GM19043 (cell line): ENCODE measurements around the gene HOXA7.

ENCODE experiments used
- ATAC-seq: cut with Tn5 transposase; IDR thresholded peaks from one replicate; pipeline ENCODE4 v1.9.1; 2021; ENCODE audit warnings: low read depth; ENCODE audit not compliant: unreplicated experiment

The HOXA7 gene

GRCh38 chr7:27182861-27183681 lies 26.6 kb upstream of the HOXA7 start:
- no peak for ATAC-seq

GRCh38 chr7:27182285-27182841 lies 25.9 kb upstream of the HOXA7 start:
- no peak for ATAC-seq

GRCh38 chr7:27181795-27182275 lies 25.4 kb upstream of the HOXA7 start:
- ATAC-seq, result no peak

- no peak for ATAC-seq
These were observed 24.3 kb upstream of the HOXA7 start for GRCh38 chr7:27180431-27181420.

- ATAC-seq, result no peak
These were observed 23.3 kb upstream of the HOXA7 start for GRCh38 chr7:27179503-27180430.

- no peak for ATAC-seq
These were observed 22.6 kb upstream of the HOXA7 start for GRCh38 chr7:27179030-27179429.

- ATAC-seq, result no peak
These were observed 21.9 kb upstream of the HOXA7 start for GRCh38 chr7:27178366-27178765.

GRCh38 chr7:27177795-27178320 lies 21.4 kb upstream of the HOXA7 start:
- no peak for ATAC-seq

- no peak for ATAC-seq
These were observed 20.7 kb upstream of the HOXA7 start for GRCh38 chr7:27176962-27177794.

- no peak for ATAC-seq
These were observed 20.0 kb upstream of the HOXA7 start for GRCh38 chr7:27176524-27176845.

GRCh38 chr7:27175626-27176523 lies 19.4 kb upstream of the HOXA7 start:
- no peak for ATAC-seq

GRCh38 chr7:27174874-27175625 lies 18.6 kb upstream of the HOXA7 start:
- no peak for ATAC-seq

GRCh38 chr7:27173956-27174873 lies 17.7 kb upstream of the HOXA7 start, which contains the start of gene HOXA10:
Gene HOXA10, minus strand, starts transcription at chr7:27174320. Its CDS starts 14 bp downstream, at chr7:27174306.
- ATAC-seq, result no peak

- no peak for ATAC-seq
These were observed 17.1 kb upstream of the HOXA7 start for GRCh38 chr7:27173511-27173955.

GRCh38 chr7:27172823-27173510 lies 16.5 kb upstream of the HOXA7 start:
- ATAC-seq, result no peak
